WTC11 (cell line): Measurements from ENCODE around the gene C3orf49.

ENCODE experiments used
- ETV6 ChIP-seq: sonication (generic); formaldehyde crosslinking; IDR thresholded peaks from 2 replicates; pipeline ENCODE4 v1.8.1; 2022; ENCODE audit warnings: mild to moderate bottlenecking, missing genetic modification reagents
- SP1 ChIP-seq: sonication (generic); formaldehyde crosslinking; conservative IDR thresholded peaks from 2 replicates; pipeline ENCODE4 v1.8.1; 2022; ENCODE audit warnings: missing genetic modification reagents

- TF ChIP-seq SP1 (CRISPR knock-in tag) (no peak), ETV6 (CRISPR knock-in tag) (no peak)
These were observed 55.7 kb downstream of the C3orf49 start for GRCh38 chr3:63874769-63875168.
